Measurements from ENCODE around the gene RNF213.
A peak's percentile ranks its signal among the peaks of the same experiment; 100 is the strongest.
"Not testable (repeated sequence)": the region's sequence is repeated elsewhere in the genome, so short reads cannot be mapped to it uniquely, and the experiment has no call there.

RNF213 gene

GRCh38 chr17:80270836-80271235 lies 10.2 kb downstream of the RNF213 start:
- peak; percentile 42 for DNase-seq (ENCODE audit: low read depth)

- DNase-seq (ENCODE audit: low read depth), result no peak
Measured at GRCh38 chr17:80272366-80272765, 11.7 kb downstream of the RNF213 start.

- no peak for DNase-seq (ENCODE audit: low read depth)
Measured at GRCh38 chr17:80274331-80274730, 13.7 kb downstream of the RNF213 start.

DNA sequence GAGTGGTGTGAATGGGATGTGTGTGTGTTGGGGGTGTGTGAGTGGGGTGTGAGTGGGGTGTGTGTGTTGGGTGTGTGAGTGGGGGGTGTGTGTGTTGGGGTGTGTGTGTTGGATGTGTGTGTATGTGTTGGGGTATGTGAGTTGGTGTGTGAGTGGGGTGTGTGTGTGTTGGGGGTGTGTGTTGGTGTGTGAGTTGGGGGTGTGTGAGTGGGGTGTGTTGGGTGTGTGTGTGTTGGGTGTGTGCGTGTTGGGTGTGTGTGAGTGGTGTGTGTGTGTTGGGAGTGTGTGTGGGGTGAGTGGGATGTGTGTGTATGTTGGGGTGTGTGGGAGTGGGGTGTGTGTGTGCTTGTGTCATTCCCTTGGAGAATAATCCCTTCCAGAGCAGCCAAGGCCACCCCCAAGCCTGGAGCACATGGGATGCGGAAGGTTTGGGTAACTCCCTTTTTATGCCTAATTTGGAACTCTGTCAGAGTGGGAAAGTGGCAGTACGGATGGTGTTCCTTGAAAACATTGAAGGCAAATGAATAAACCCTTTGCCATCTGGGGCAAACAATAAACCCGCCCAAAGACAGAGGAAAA lies 14.3 kb downstream of the RNF213 start:
- no peak for DNase-seq (ENCODE audit: low read depth)

DNA sequence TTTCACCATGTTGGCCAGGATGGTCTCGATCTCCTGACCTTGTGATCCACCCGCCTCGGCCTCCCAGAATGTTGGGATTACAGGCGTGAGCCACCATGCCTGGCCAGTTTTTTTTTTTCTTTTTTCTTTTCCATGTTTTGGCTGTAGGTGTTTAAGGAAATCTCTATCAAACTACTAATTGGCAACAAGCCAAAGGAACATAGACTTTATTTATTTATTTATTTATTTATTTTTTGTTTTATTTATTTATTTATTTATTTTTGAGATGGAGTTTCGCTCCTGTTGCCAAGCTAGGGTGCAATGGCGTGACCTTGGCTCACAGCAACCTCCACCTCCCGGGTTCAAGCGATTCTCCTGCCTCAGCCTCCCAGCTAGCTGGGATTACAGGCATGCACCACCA lies 15.2 kb downstream of the RNF213 start:
- not testable (repeated sequence) for DNase-seq (ENCODE audit: low read depth)

GRCh38 chr17:80277751-80278671 lies 17.4 kb downstream of the RNF213 start:
- no peak for DNase-seq (ENCODE audit: low read depth)

DNA sequence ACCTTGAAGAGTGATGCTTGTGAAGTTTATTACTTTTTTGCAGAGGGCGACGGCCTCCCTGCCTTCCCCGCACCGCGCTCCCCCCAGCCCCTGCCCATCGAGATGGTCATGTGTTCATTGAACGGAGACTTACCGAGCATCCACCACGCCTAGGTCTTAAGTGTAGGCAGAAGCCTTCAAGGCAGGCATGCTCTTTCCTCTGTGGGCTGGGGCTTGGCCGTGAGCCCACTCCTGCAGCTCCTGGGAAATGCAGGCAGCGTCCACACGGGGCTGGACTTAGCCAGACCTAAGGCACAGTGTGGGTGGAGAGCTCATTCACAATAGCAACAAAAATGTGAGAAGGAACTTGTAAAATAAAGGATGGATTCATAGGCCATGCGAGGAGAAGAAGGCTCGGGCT lies 19.2 kb downstream of the RNF213 start:
- peak; percentile 90 for DNase-seq (ENCODE audit: low read depth)

GRCh38 chr17:80281516-80281915 lies 20.9 kb downstream of the RNF213 start:
- no peak for DNase-seq (ENCODE audit: low read depth)

DNA sequence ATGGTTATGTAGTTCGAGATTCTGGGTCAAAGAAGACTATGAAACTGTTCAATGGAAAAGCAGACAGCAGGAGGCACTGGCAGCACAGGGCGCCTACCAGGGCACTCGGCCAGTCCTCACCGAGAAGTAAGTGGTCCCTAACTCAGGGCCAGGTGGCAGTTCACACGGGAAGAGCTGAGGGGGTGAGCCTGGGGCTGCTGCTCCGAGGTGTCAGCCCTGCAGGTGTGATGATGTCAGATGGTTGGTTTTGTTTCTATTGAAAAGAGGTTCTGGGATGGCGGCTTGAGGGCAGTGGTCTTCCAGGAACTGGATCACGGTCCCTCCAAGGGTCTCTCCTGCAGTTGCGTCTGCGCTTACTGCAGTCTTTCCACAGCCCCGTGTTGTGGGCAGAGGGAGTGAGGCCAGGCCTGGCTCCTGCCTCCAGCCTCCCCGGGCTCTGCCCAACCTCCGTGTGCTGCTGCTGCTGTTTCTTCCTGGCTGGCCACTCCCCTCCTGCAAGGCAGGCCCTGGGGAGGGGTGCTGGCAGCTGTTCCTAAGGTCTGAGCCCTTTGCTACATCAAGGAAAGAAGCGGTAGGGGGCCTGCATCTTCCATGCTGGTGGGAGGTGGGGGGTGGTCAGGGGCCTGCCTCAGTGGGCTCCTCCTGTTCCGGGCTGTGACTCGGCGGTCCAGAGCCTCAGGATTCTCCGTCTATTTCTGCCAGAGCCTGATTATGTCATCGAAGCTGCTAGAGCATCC lies 22.6 kb downstream of the RNF213 start:
- DNase-seq (ENCODE audit: low read depth), result no peak

DNA sequence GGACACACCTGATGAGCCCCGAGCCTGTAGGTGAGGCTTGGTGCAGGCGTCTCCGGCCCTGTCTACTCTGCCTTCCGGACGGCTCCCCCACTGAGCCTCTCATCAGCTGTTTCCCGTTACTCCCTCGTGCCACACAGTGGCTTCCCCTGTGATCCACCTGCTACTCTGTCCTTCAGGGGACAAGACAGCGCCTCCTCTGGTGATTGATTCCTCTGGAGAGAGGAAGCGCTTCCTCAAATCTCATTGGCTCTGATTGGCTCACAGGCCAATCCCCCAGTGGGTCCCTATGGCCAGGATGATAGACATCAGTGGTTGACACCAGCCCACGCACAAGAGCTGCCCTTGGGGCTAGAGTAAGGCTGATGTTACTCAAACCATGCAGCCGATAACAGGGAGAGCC lies 24.0 kb downstream of the RNF213 start:
- DNase-seq (ENCODE audit: low read depth), result no peak

GRCh38 chr17:80285237-80285920 lies 24.7 kb downstream of the RNF213 start:
- no peak for DNase-seq (ENCODE audit: low read depth)

DNA sequence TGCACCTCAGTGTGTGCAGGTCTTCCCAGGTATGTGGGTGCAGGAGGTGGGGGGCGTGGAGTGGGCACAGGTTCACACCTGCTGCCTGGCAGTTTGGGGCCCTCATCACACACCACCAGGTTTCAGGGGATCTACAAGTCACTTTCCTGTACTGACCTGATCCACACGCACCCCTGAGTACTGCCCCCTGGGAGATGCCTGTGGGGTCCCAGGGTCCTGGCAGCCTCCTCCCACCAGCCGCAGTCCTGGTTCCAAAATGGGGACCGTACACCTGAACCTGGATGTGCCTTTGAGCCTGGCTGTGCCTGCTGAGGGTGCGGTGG lies 25.9 kb downstream of the RNF213 start:
- no peak for DNase-seq (ENCODE audit: low read depth)

GRCh38 chr17:80287038-80287437 lies 26.4 kb downstream of the RNF213 start:
- no peak for DNase-seq (ENCODE audit: low read depth)

DNA sequence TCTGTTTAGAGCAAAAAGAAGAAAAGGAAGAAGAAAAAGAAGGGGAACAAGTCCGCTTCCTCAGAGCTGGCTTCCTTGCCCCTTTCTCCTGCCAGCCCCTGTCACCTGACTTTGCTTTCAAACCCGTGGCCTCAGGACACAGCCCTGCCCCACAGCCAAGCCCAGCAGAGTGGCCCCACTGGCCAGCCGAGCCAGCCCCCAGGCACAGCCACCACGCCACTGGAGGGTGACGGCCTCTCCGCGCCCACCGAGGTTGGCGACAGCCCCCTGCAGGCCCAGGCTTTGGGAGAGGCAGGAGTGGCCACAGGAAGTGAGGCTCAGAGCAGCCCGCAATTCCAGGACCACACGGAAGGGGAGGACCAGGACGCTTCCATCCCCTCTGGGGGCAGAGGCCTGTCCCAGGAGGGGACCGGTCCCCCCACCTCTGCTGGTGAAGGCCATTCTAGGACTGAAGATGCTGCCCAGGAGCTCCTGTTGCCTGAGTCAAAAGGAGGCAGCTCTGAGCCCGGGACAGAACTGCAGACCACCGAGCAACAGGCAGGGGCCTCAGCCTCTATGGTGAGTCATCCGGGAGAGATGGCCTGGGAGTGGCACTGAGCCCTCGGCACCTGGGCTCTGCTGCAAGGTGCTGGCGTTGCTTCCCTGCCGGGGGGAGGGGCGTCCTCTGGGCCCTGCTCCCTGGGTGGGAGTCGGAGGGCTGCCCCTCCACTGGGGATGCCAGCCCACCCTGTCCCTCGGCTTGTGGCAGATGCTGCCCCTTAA lies 27.3 kb downstream of the RNF213 start:
- DNase-seq (ENCODE audit: low read depth), result no peak

DNA sequence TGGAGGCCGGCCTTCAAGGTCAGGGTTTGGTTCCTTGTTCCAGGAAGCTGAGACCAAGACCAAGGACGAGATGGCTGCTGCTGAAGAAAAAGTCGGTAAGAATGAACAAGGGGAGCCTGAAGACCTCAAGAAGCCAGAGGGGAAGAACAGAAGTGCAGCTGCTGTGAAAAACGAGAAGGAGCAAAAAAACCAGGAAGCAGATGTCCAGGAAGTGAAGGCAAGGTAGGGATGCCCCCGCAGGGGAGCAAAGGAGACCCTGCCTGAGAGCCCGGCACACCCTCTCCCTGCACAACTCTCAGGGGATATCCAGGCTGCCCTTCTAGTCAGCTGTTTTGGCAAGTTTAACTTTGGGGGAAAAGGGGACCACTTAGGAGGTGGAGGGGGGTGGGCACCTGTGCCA lies 29.0 kb downstream of the RNF213 start:
- no peak for DNase-seq (ENCODE audit: low read depth)

DNA sequence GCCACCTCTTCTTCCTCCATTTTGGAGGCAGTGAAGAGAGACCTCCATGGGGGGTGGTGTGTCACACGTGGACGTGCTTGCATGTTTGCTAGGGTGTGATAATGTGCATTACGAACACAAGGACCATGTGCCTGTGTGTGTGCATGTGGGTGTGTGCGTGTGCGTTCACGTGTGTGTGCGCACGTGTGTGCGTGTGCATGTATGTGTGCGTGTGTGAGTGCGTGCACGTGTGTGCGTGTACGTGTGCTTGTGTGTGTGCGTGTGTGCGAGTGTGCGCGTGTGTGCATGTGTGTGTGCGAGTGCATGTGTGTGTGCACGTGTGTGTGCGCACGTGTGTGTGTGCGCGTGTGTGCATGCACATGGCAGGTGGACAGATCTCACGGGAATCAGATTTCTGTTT lies 29.5 kb downstream of the RNF213 start:
- no peak for DNase-seq (ENCODE audit: low read depth)

DNA sequence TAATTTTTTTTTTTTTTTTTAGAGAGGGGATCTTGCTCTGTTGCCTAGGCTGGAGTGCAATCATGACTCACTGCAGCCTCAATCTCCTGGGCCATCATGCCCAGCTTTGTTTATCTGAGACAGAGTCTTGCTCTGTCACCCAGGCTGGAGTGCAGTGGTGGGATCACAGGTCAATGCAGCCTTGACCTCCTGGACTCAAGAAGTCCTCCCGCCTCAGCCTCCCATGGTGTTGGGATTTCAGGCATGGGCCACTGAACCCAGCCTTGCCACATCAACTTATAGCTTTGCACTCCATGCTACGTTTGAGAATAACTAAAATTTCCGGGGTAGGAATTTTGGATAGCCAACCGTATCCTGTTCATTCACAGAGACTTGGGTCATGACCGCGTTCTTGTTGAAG lies 30.6 kb downstream of the RNF213 start:
- no peak for DNase-seq (ENCODE audit: low read depth)

DNA sequence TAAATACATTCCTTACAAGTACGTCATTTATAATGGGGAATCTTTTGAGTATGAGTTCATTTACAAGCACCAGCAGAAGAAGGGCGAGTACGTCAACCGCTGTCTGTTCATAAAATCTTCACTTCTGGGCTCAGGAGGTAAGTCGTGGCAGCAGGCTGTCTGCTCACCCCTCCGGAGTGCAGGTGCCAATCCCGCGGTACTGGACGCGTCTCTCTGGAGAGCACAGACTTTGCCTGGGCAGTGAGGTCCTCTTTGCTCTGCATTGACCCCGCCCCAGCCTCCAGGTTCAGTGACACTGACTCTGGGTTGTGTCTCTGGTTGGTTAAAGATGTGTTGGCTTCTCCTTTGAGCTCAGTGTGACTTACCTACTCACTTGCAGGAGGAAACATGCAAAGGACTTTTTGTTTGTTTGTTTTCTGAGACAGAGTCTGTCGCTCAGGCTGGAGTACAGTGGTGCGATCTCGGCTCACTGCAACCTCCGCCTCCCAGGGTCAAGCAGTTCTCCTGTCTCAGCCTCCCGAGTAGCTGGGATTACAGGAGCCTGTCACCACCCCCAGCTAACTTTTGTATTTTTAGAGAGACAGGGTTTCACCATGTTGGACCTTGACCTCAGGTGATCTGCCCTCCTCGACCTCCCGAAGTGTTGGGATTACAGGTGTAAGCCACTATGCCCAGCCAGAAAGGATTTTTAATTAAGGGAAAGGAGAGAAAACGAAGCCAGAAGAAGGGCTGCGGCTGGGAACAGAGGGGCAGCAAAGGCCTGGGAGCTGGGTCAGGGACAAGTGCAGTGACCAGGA lies 31.2 kb downstream of the RNF213 start:
- DNase-seq (ENCODE audit: low read depth), result no peak

- DNase-seq (ENCODE audit: low read depth), result no peak
Measured at GRCh38 chr17:80292521-80292971, 31.9 kb downstream of the RNF213 start.

GRCh38 chr17:80294210-80294609 lies 33.6 kb downstream of the RNF213 start:
- DNase-seq (ENCODE audit: low read depth), result no peak

DNA sequence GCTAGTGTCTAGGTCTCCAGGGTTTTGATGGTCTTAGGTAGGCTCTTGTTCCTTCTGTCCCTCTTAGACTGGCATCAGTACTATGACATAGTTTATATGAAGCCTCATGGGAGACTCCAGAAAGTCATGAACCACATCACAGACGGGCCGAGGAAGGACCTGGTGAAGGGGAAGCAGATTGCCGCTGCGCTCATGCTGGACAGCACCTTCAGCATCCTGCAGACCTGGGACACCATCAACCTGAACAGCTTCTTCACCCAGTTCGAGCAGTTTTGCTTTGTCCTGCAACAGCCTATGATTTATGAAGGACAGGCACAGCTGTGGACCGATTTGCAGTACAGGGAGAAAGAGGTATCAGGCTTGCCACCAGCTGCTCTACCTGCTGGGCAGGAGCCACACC lies 34.0 kb downstream of the RNF213 start:
- no peak for DNase-seq (ENCODE audit: low read depth)
